Measurements from ENCODE around the gene RNH1.

DNA sequence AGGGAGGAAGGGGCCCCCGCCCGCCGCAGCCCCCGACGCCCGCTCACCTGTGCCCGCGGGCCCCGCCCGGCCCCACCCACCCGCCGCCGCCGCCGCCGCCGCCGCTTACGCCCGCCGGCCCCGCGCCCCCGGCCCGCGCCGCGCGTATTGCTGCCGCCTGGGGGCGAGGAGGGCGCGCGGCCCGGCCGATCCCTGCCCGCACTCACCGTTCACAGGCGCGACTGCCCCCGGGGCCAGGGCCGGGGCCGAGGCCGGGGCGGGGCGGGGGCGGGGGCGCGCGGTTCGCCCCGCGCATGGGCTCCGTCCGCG lies 28.1 kb upstream of the RNH1 start:
- TF ChIP-seq, protein P1, sequence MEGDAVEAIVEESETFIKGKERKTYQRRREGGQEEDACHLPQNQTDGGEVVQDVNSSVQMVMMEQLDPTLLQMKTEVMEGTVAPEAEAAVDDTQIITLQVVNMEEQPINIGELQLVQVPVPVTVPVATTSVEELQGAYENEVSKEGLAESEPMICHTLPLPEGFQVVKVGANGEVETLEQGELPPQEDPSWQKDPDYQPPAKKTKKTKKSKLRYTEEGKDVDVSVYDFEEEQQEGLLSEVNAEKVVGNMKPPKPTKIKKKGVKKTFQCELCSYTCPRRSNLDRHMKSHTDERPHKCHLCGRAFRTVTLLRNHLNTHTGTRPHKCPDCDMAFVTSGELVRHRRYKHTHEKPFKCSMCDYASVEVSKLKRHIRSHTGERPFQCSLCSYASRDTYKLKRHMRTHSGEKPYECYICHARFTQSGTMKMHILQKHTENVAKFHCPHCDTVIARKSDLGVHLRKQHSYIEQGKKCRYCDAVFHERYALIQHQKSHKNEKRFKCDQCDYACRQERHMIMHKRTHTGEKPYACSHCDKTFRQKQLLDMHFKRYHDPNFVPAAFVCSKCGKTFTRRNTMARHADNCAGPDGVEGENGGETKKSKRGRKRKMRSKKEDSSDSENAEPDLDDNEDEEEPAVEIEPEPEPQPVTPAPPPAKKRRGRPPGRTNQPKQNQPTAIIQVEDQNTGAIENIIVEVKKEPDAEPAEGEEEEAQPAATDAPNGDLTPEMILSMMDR (IDR thresholded peaks at IDR 0.05; ENCODE audit: poor library complexity), result no peak
- TF ChIP-seq EZH2phosphoT487 (IDR thresholded peaks at IDR 0.05; ENCODE audit: low read depth, severe bottlenecking, unreplicated experiment), result no peak
- TF ChIP-seq EZH2 (IDR thresholded peaks at IDR 0.05; ENCODE audit: borderline replicate concordance), result no peak
